ENCODE measurements around the gene SNX5. TPM values are rescaled to one million over a fixed set of nuclear protein-coding genes. Genes with fewer than 3 reads are reported as not detected.

SNX5 gene
- total RNA-seq, 2 experiments from 2014 or later, result 127 to 131 TPM

DNA sequence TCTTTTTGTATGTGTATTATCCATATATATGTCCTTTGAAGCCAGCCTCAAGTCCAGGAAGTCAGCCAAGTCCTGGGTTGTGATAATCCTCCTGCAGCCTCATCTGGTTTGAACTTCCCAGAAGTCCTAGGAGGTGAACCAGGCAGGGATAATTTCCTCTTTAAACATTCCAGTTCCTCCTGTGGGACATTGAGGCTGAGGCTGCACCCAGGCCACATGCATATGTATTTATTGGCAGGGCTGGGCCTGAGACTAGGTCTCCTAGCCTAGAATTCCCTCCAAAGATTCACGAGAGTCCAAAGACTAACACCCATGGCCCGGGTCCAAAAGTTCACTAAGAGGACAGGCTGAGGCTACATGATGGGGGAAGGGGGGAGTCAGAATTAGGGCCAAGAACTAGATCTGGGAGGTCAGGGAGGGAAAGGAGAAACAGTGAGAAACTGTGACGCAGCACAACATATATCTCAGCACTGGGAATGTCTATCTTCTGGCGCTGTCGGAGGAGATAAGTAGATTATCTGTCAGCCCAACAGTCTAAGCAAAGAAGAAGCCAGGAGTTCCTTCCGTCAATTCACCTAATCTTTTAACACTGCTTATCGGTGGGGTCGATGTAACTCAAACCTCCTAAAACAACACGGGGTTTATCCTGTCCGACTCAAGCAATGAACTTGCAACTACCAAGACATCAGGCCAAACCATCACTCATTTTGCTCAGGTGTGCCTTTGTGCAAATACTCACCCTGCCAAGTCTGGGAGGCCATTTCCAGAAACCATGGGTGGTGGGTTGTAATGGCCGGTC is 43.3 kb downstream of the SNX5 start:
- no peak overlapping the region for H3K4me3 Mint-ChIP-seq

DNA sequence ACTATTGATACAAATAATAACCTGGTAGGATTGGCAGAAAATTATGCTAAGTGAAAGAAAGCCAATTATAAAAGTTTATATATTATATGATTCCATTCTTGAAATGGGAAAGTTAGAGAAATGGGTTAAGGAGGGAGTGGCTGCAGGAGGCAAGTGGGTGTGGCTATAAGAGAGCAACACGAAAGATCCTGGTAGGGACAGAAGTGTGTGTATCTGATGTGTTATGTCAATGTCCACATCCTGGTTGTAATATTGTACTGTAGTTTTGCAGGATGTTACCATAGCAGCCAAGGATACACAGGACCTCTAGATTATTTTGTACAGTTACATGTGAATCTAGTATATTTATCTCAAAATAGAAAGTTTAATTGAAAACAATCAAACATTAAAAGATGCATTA is 46.8 kb downstream of the SNX5 start:
- ATAC-seq (ENCODE audit: low read depth), result no peak
- Mint-ChIP-seq H3K4me3 (no peak overlapping the region), H3K4me1 (no peaks in the 10 kb centered on the region), H3K27ac (no peak overlapping the region), H3K27me3 (peaks cover 40% of the 10 kb centered on the region), H3K9me3 (no peaks in the 10 kb centered on the region), H3K36me3 (no peaks in the 10 kb centered on the region)
- DNase-seq, result no peak
- POLR2A ChIA-PET, result no interaction called here

More for the DNA sequence above, 43.3 kb downstream of the SNX5 start:
- Mint-ChIP-seq H3K9me3 (no peaks in the 10 kb centered on the region), H3K36me3 (no peaks in the 10 kb centered on the region), H3K4me1 (no peaks in the 10 kb centered on the region), H3K27ac (no peak overlapping the region), H3K27me3 (peaks cover 22% of the 10 kb centered on the region)
- POLR2A ChIA-PET, result no interaction called here
- no peak for ATAC-seq (ENCODE audit: low read depth)
- no peak for DNase-seq

DNA sequence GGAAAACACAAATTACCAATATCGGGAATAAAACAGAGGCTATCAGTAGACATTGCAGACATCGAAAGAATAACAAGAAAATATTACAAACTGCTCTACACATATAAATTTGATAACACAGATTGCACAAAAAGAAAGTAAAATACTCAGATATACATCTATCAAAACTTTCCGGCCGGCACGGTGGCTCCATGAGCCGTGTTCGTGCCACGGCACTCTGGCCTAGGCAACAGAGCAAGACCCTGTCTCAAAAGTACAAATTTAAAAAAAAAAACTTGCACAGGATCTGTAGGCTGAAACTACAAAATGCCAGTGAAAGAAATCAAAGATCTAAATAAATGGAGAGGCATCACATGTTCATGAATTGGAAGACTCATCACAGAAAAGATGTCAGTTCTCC is 49.4 kb downstream of the SNX5 start:
- POLR2A ChIA-PET, result no interaction called here
- no peak overlapping the region for H3K27ac Mint-ChIP-seq
- no peak overlapping the region for H3K4me3 Mint-ChIP-seq
- no peak for ATAC-seq (ENCODE audit: low read depth)
- no peaks in the 10 kb centered on the region for H3K9me3 Mint-ChIP-seq
- peaks cover 49% of the 10 kb centered on the region for H3K27me3 Mint-ChIP-seq
- H3K36me3 Mint-ChIP-seq, result no peaks in the 10 kb centered on the region
- H3K4me1 Mint-ChIP-seq, result no peaks in the 10 kb centered on the region
- DNase-seq, result no peak

DNA sequence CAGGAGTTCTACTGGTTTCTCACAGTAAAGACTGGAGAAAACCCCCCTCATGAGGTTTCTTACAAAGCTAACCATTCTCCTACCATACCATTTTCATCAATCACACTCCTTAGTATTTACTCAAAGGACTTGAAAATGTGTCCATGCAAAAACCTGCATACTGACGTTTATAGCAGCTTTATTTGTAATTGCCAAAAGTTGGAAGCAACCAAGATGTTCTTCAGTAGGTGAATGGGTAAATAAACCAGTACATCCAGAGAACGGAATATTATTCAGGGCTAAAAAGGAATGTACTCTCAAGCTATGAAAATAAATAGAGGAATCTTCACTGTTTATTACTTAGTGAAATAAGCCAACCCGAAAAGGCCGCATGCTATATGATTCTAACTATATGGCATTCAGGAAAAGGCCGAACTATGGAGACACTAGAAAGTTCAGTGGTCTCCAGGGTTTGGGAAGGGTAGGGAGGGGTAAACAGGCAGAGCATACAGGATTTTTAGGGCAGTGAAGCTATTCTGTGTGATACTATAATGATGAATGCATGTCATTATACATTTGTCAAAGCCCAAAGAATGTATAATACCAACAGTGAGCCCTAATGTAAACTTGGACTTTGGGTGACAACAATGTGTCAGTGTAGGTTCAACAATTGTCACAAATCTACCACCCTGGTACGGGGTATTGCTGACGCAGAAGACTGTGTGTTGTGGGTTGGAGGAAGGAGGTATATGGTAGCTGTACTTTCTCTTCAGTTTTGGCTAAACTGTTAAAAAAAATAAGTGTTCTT is 50.6 kb downstream of the SNX5 start:
- no peaks in the 10 kb centered on the region for H3K4me1 Mint-ChIP-seq
- POLR2A ChIA-PET, result no interaction called here
- no peak overlapping the region for H3K27ac Mint-ChIP-seq
- no peak overlapping the region for H3K4me3 Mint-ChIP-seq
- DNase-seq (no peak), ATAC-seq (ENCODE audit: low read depth) (no peak)
- H3K9me3 Mint-ChIP-seq, result no peaks in the 10 kb centered on the region
- no peaks in the 10 kb centered on the region for H3K36me3 Mint-ChIP-seq
- H3K27me3 Mint-ChIP-seq, result peaks cover 54% of the 10 kb centered on the region

DNA sequence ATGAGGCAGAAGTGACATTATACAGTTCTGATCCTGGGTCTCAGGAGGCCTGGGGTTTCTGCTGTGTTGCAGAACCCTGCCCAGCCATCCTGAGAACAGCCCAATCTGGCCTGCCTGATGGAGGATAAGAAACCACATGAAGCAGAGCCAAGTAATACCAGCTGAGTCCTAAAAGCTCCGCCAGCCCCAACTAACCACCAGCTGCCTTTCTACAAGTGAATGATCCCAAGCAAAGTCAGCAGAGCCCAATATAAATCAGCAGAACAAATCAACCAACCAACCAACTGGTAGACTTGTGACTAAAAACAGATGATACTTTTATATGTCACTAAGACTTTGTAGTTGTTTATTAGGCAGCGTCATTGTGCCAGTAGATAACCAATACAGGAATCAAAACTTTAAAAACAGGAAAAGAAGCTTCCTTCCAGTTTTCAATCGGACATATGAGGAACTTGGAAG is 52.1 kb downstream of the SNX5 start:
- Mint-ChIP-seq H3K27me3 (peaks cover 54% of the 10 kb centered on the region), H3K36me3 (no peaks in the 10 kb centered on the region), H3K27ac (no peak overlapping the region), H3K4me1 (no peaks in the 10 kb centered on the region), H3K4me3 (no peak overlapping the region), H3K9me3 (no peaks in the 10 kb centered on the region)
- POLR2A ChIA-PET, result no interaction called here
- ATAC-seq (ENCODE audit: low read depth), result no peak
- DNase-seq, result no peak

DNA sequence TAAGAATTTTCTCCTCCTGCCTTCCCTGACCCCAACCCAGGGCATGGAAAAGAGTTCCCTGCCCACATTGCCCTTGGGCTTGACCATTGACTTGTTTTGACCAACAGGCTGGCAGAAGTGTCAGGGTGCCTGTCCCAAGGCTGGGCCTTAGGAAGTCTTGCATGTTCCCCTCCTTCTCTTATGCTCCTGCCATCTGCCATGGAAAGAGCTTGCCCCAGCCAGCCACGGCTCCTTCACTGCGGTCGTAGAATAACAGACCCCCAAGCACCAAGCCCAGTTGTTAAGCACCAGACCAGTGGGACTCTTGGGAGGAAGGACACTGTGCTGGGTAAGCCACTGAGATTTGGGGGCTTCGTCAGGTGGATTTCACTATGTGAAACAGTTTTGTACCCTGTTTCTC is 53.6 kb downstream of the SNX5 start:
- H3K4me1 Mint-ChIP-seq, result peaks cover 3% of the 10 kb centered on the region

DNA sequence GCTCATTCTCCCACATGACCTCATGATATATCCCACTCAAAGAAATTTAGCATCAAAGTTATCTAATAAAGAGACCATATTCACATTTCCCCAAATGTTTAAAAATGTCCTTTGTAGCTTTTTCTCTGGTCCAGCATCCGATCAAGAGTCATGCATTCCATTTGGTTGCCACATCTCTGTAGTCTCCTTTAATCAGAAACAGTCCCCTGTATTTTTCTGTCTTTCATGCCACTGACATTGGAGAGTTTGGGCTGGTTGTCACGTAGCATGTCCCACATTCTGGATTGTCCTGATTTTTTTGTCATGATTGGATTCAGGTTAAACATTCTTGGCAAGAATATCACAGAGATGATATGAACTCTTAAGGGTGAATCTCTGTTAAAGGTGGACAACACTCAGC is 55.7 kb downstream of the SNX5 start:
- no peak overlapping the region for H3K27ac Mint-ChIP-seq
- peaks cover 48% of the 10 kb centered on the region for H3K27me3 Mint-ChIP-seq
- no peak overlapping the region for H3K4me3 Mint-ChIP-seq
- H3K36me3 Mint-ChIP-seq, result no peaks in the 10 kb centered on the region
- H3K9me3 Mint-ChIP-seq, result no peaks in the 10 kb centered on the region
- DNase-seq (no peak), ATAC-seq (ENCODE audit: low read depth) (no peak)
- POLR2A ChIA-PET, result no interaction called here
- peaks cover 3% of the 10 kb centered on the region for H3K4me1 Mint-ChIP-seq

More for the DNA sequence above, 53.6 kb downstream of the SNX5 start:
- POLR2A ChIA-PET, result no interaction called here
- no peaks in the 10 kb centered on the region for H3K9me3 Mint-ChIP-seq
- H3K27me3 Mint-ChIP-seq, result peaks cover 52% of the 10 kb centered on the region
- ATAC-seq (ENCODE audit: low read depth), result no peak
- H3K27ac Mint-ChIP-seq, result no peak overlapping the region
- H3K36me3 Mint-ChIP-seq, result no peaks in the 10 kb centered on the region
- H3K4me3 Mint-ChIP-seq, result no peak overlapping the region
- no peak for DNase-seq

DNA sequence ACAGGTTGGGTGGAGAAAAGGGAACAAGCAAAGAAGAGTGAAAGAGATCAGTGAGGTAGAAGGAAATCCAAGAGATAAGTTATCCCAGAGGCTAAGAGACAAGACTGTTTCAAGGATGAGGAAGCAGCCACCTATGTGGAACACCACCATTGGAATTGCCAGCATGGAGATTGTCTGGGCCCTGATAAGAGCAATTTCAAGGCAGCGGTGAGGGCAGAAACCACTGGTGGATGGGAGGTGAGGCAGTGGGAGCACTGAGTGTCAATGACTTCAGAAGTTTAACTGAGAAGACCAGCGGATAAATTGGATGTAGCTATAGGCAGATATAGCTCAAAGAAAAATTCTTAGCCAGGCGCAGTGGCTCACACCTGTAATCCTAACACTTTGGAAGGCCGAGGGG is 56.7 kb downstream of the SNX5 start:
- H3K27ac Mint-ChIP-seq, result no peak overlapping the region

DNA sequence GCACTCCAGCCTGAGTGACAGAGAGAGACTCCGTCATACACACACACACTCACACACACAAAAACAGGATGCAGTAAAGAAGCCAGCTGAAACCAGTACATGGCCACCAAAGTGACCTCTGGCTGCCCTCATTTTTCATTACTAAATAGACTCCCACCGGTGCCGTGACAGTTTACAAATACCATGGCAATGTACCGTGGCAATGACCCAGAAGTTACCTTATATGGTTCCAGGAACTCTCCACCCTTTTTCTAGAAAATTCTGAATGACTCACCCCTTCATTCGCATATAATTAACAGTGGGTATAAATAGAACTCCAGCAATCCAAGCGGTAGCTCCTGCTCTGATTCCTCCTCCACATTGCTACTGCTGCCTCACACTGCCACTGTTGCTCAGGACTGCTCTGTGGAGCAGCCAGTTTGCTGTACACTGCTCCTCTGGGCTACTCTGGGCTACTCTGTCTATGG is 57.7 kb downstream of the SNX5 start:
- DNase-seq (no peak), ATAC-seq (ENCODE audit: low read depth) (no peak)
- no peaks in the 10 kb centered on the region for H3K9me3 Mint-ChIP-seq
- no peaks in the 10 kb centered on the region for H3K36me3 Mint-ChIP-seq
- peaks cover 3% of the 10 kb centered on the region for H3K4me1 Mint-ChIP-seq
- no peak overlapping the region for H3K27ac Mint-ChIP-seq
- POLR2A ChIA-PET, result no interaction called here
- no peak overlapping the region for H3K4me3 Mint-ChIP-seq
- H3K27me3 Mint-ChIP-seq, result peaks cover 32% of the 10 kb centered on the region

More for the DNA sequence above, 56.7 kb downstream of the SNX5 start:
- Mint-ChIP-seq H3K9me3 (no peaks in the 10 kb centered on the region), H3K36me3 (no peaks in the 10 kb centered on the region), H3K4me3 (no peak overlapping the region), H3K4me1 (peaks cover 3% of the 10 kb centered on the region), H3K27me3 (peaks cover 42% of the 10 kb centered on the region)
- DNase-seq, result no peak
- ATAC-seq (ENCODE audit: low read depth), result no peak
- POLR2A ChIA-PET, result no interaction called here

DNA sequence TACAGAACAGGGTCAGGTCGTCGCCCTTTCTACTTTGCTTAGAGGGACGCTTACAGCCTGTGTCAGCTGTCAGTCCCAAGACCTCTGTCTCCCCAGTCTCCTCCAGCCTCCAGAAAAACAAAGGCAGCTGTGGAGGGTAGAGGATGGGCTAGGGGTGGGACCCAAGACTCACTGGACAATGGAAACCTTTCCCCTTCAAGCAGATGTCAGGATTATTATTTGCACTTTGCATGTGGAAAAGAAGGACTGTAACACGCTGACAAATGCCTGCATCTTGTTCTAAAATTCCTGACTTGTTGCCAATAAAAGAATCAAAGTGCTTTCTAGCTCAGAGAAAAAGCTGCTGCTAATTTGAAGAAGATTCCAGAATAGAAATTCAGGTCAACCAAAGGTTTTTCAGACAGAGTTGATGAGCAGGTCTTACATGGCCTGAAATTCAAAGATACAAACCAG is 58.7 kb downstream of the SNX5 start:
- POLR2A ChIA-PET, result no interaction called here
- Mint-ChIP-seq H3K27me3 (peaks cover 32% of the 10 kb centered on the region), H3K9me3 (no peaks in the 10 kb centered on the region), H3K27ac (no peak overlapping the region), H3K36me3 (no peaks in the 10 kb centered on the region), H3K4me1 (peaks cover 3% of the 10 kb centered on the region), H3K4me3 (no peak overlapping the region)
- DNase-seq (no peak), ATAC-seq (ENCODE audit: low read depth) (no peak)

DNA sequence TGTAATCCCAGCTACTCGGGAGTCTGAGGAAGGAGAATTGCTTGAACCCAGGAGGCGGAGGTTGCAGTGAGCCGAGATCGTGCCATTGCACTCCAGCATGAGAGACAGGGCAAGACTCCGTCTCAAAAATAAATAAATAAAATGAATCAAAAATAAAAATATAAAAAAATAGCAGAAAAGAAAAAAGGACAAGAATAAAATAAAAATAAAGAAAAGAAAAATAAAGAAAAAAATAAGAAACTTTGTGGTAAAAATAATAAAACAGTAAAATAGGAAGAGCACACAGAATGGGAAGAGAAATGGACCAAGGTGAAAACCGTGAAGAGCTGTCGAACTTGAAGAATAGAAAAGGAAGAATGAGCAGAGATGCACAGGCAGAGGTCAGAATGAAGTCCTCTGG is 63.0 kb downstream of the SNX5 start:
- Mint-ChIP-seq H3K4me1 (peaks cover 4% of the 10 kb centered on the region), H3K4me3 (no peak overlapping the region), H3K27ac (no peak overlapping the region), H3K27me3 (peaks cover 16% of the 10 kb centered on the region), H3K36me3 (no peaks in the 10 kb centered on the region), H3K9me3 (no peaks in the 10 kb centered on the region)
- DNase-seq (no peak), ATAC-seq (ENCODE audit: low read depth) (no peak)
- POLR2A ChIA-PET, result no interaction called here

DNA sequence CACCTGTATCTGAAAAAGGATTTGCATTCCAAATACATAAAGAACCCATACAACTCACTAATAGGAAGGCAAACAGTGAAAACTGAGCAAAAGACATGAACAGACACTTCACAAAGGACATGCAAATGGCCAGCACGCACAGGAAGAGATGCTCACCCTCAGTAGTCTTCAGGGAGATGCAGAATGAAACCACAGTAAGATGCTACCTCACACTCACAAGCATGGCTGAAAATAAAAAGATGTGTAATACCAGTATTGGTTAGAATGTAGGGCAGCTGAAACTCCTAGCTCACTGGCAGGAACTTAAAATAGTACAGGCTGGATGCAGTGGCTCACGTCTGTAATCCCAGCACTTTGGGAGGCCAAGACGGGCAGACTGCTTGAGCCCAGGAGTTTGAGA is 64.6 kb downstream of the SNX5 start:
- H3K36me3 Mint-ChIP-seq, result no peaks in the 10 kb centered on the region
- DNase-seq, result no peak
- no peaks in the 10 kb centered on the region for H3K9me3 Mint-ChIP-seq
- peaks cover 4% of the 10 kb centered on the region for H3K4me1 Mint-ChIP-seq
- POLR2A ChIA-PET, result no interaction called here
- H3K27ac Mint-ChIP-seq, result no peak overlapping the region
- H3K27me3 Mint-ChIP-seq, result peaks cover 19% of the 10 kb centered on the region
- H3K4me3 Mint-ChIP-seq, result no peak overlapping the region
- peak; percentile 82 for ATAC-seq (ENCODE audit: low read depth)

DNA sequence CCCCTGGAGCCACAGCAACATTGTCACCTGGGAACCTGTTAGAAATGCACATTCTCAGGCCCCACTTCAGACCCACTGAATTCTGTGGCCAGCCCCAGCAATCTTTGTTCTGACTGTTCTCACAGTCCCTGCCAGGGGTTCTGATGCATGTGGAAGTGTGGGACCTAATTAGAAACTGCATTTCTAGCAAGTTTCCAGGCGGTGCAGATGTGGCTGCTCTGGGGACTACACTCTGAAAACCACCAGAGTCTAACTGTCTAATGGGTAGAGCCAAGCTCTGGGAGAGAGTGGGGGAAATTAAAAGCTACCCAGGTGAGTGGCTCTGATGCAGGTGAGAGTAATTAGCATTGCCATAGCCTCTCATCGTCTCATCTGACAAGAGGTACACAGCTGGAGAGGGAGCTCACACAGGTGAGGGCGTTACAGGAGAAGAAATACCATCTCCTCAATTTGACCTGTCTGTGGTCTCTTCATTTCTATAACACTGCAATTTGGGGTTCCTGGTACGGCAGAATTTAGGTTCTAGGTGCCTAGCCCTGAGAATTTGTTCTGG is 66.0 kb downstream of the SNX5 start:
- peaks cover 24% of the 10 kb centered on the region for H3K27me3 Mint-ChIP-seq
- no peak for ATAC-seq (ENCODE audit: low read depth)
- DNase-seq, result no peak
- POLR2A ChIA-PET, result no interaction called here
- peaks cover 4% of the 10 kb centered on the region for H3K4me1 Mint-ChIP-seq
- H3K4me3 Mint-ChIP-seq, result no peak overlapping the region
- no peaks in the 10 kb centered on the region for H3K9me3 Mint-ChIP-seq
- no peak overlapping the region for H3K27ac Mint-ChIP-seq
- H3K36me3 Mint-ChIP-seq, result no peaks in the 10 kb centered on the region

DNA sequence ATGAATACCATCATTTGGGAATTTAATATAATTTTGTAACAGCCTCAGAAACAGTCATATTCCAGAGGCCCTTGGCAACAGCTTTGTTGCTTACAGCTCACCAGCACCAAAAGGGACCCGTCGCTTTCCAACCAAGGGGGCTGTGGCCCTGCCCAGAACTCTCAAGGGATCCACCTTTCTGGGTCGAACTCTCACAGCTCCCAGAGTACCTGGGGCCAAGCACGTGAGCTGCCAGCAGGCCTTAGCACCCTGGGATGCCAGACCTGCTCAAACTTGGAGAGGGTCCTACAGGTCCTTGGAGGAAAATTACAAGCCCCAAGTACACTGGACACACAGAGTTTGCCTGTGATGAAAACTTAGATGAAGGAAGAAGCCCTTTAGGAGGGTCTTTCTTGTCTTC is 66.6 kb downstream of the SNX5 start:
- POLR2A ChIA-PET, result no interaction called here
- peaks cover 30% of the 10 kb centered on the region for H3K27me3 Mint-ChIP-seq
- H3K4me3 Mint-ChIP-seq, result no peak overlapping the region
- DNase-seq, result no peak
- peaks cover 4% of the 10 kb centered on the region for H3K4me1 Mint-ChIP-seq
- no peaks in the 10 kb centered on the region for H3K9me3 Mint-ChIP-seq
- ATAC-seq (ENCODE audit: low read depth), result no peak
- no peak overlapping the region for H3K27ac Mint-ChIP-seq
- H3K36me3 Mint-ChIP-seq, result no peaks in the 10 kb centered on the region

All from activated naive CD8-positive, alpha-beta T cell treated with anti-CD3 and anti-CD28 coated beads, Interleukin-2, amount 10 ng/mL, durations not matched to agents 7 days and 5 days (primary cell).